GM18861 (cell line): ENCODE measurements around the gene KRTAP10-8.
"Not testable (repeated sequence)": the region's sequence is repeated elsewhere in the genome, so short reads cannot be mapped to it uniquely, and the experiment has no call there.

Experiments used
- ATAC-seq: cut with Tn5 transposase; IDR thresholded peaks from one replicate; pipeline ENCODE4 v1.9.1; 2021; ENCODE audit not compliant: unreplicated experiment

The KRTAP10-8 gene

GRCh38 chr21:44612029-44612486, at the start of gene KRTAP10-8:
KRTAP10-8 (plus strand) TSS chr21:44612079; CDS start chr21:44612101, 22 bp downstream.
- ATAC-seq: no peak

GRCh38 chr21:44564099-44564498, 47.8 kb upstream of the KRTAP10-8 start:
- ATAC-seq: no peak

GRCh38 chr21:44564886-44565598, 46.8 kb upstream of the KRTAP10-8 start:
- no peak for ATAC-seq

GRCh38 chr21:44566403-44566802, 45.5 kb upstream of the KRTAP10-8 start:
- no peak for ATAC-seq

- no peak for ATAC-seq
Measured at GRCh38 chr21:44567481-44568171, 44.3 kb upstream of the KRTAP10-8 start.

- no peak for ATAC-seq
Measured at GRCh38 chr21:44568261-44568660, 43.6 kb upstream of the KRTAP10-8 start.

GRCh38 chr21:44568667-44569556, 43.0 kb upstream of the KRTAP10-8 start:
- ATAC-seq: no peak

GRCh38 chr21:44569861-44570517, 41.9 kb upstream of the KRTAP10-8 start:
- ATAC-seq: no peak

GRCh38 chr21:44571296-44571695, 40.6 kb upstream of the KRTAP10-8 start:
- ATAC-seq: no peak

- no peak for ATAC-seq
Measured at GRCh38 chr21:44571844-44572782, 39.8 kb upstream of the KRTAP10-8 start.

GRCh38 chr21:44572959-44573583, 38.8 kb upstream of the KRTAP10-8 start:
- ATAC-seq: no peak

- ATAC-seq: not testable (repeated sequence)
Measured at GRCh38 chr21:44573630-44574456, 38.0 kb upstream of the KRTAP10-8 start, which contains the start of gene KRTAP10-4. KRTAP10-4 (plus strand) TSS chr21:44573729; CDS start chr21:44573759, 30 bp downstream.

GRCh38 chr21:44574457-44575306, 37.2 kb upstream of the KRTAP10-8 start:
- ATAC-seq: no peak

- ATAC-seq: no peak
Measured at GRCh38 chr21:44575307-44576024, 36.4 kb upstream of the KRTAP10-8 start.

GRCh38 chr21:44576025-44576420, 35.9 kb upstream of the KRTAP10-8 start:
- ATAC-seq: no peak

GRCh38 chr21:44578371-44579055, 33.4 kb upstream of the KRTAP10-8 start:
- ATAC-seq: no peak
